GM19351 (cell line): ENCODE measurements around the gene SH2D5.
"Not testable (repeated sequence)": the region's sequence is repeated elsewhere in the genome, so short reads cannot be mapped to it uniquely, and the experiment has no call there.

ENCODE experiments used
- ATAC-seq: cut with Tn5 transposase; IDR thresholded peaks from one replicate; pipeline ENCODE4 v1.9.1; 2021; ENCODE audit warnings: mild to moderate bottlenecking, moderate library complexity; ENCODE audit not compliant: unreplicated experiment

SH2D5 gene

DNA sequence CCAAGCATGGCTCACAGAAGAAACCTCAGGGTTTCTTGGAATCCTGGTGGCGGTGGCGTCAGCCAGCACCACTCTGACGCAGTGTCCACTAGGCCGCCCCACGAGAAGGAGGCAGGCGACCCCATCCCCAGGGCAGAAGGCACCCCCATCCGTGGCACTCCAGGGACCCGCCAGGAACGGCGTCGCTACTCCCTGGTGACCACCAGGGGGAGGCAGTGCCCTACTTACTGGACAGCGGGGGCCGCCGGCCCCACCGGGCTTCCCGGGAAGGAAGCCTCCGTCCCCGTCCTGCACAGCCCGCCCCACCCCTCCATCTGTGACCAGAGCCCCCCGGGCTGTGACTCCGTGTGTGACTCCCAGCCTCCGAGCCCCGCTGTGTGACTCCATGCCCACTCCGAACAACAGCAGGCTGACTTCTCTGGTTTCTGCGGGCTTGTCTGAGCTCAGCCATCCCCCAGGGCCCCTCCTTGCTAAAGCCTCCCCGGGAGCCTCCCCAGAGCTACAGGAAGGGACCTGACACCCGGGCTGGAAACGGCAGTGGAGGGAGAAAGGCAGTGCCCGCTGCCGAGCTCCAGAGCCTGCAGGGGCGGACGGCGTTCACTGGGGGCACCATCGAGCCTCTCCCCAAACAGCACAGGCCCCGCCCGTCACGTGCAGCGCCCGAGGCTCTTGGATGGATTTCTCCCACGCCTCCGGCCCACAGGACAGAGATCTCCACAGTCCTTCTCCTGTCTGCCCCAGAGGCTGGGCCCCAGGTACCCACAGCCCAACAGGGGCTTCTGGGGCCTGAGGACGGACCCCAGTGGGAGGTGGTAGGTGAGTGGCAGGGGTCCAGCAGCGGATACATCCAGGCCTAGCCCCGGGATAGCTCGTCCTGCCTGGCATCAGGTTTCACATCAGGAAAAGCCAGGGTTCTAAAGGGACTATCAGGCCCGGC lies 35.8 kb downstream of the SH2D5 start:
- ATAC-seq, result peak; percentile 77

DNA sequence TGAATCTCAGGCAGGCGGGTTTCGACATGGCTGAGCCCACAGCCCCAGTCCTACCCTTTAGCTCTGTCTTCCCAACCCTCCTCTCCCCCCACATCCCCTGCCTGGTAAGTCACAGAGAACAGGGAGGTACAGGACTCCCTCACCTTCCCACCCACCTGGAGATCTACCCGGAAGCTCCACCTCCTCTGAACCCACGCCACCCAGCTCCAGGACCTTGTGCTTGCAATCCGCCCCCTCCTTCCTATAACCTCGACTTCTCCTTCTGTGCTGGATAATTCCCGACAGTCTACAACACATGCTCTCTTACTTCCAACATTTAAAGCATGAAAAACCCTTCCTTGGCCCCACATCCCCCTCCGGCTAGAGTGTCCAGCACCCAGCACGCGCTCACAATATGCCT lies 37.0 kb downstream of the SH2D5 start:
- no peak for ATAC-seq

DNA sequence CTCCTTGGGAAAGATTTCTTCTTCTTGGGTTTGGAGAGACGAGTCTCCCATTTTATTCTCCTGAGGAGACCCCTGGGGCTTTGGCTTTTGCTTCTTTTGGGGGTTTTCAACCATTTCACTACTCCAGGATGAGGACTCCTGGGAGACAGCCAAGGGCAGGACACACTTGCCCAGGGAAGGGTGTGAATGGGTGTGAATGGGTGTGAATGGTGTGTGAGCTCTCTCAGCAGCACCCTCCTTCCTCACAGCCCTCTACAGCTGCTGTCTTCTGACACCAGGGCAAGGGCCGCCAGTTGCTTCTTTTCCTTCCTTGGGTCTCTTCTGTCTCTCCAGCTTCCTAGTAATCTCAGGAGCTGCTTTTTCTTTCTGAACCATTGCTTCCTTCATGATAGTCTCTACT lies 38.9 kb downstream of the SH2D5 start:
- ATAC-seq, result no peak

DNA sequence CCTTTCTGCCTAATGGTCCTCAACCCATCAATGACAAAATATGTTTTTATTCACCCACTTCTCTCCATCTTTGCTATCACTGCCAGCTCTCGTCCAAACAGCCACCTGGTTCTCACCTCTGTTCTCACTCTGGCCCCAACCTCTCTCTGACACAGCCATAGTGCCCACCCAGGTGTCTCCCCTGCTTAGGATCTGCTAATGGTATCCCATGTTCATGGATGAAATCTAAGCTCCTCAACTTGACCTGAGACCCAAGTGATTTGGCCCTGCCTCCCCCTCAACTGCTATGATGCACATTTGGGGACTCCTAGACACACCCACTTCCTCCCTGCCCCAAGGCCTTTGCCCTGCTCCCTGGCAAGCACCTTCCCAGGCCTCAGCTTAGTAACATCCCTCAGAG lies 40.6 kb downstream of the SH2D5 start:
- no peak for ATAC-seq

DNA sequence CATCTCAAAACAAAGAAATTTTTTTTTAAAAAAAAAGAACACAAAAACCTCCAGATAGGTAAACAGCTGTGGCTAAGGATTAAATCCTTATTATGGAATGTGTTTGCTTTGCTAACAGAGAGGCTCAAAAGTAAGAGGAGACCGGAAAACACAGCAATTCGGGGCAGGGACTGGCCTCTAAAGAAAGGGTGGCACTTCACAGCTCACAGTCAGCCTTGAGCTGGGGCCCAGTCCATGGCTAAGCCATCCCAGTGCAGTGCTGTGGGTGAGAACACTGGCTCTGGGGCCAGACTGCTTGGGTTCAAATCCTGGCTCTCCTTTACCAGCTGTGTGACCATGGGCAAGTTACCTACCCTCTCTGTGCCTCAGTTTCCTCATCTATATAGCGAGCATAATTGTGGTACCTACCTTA lies 42.9 kb downstream of the SH2D5 start:
- ATAC-seq, result no peak

DNA sequence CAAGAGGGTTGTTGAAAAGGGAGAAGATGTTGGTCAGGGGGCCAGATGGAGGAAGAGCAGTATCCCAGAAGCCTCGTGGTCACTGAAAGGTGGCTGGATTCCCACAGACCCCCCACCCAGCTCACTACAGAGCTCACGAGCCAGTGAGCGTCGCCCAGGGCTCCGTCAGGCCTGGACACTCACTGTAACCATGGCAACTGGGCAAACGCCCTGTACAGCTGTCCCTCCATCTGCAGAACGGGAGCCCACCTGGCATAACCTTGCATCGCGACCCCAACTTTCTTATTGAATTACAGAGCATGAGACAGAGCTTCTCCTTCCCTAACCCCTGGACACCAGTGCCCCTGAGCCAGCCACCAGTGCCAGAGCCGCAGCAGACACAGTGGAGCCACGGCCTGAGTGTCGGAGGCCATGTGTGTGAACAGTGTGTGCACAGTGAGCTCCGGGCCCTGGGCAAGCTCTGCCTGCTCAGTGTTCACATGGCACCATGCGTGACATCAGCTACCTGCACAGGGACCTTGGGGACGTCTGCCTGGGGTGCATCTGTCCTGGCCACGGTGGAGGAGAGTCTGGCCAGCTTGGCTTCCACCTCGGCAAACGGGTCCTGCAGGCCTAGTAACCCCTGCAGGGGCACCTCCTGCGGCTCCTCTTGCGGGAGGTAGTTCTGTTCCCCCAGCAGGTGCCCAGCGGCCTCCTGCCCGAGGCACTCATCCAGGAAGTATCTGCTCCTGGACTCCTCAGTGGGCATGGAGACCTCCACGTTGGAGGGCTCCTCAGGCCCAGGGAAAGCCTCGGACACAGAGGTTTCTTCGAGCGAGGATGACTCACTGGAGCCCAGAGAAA lies 45.4 kb downstream of the SH2D5 start:
- ATAC-seq, result no peak

DNA sequence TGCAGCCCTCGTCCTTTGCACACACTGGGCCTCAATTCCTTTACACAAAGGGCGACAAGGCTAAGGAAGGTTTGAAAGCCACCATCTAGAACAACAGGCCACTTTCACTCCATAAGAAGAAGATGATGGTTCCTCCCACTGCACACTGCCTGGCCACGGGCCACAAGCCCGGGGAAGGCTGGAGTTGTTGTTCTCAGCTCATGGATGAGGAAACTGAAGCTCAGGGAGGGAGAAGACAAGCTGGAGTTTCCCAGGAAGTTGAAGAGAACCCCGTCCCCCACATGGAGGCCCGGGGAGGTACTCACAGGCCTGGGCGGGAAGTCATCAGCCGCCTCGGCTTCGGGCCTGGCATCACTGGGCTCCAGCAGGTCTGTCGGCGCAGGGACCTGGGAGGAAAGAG lies 46.8 kb downstream of the SH2D5 start:
- ATAC-seq, result no peak

DNA sequence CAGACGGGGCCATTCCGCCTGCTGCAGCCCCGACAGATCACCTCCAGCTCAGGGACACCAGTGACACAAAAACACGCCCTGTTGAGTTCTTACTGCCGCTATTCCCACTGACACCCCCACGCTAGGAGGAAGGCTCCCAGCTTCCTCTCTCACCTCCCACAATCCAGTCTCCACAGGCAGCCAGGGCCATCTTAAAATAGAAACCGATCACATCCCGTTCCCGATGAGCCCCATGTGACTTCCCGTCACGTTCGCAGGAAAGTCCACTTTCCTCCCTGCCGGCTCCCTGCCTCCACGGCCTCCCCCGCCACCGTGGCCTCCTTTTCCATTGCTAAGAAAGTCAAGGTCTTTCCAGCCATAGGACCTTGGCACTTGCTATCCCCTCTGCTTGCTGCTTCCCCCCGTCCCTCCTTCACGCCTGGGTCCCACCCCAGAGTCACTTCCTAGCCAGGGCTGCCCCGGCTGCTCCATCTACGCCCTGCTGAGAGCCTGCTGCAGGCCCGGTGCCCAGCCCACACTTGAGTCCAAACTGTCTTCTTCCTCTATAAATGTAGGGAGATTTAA lies 47.3 kb downstream of the SH2D5 start:
- ATAC-seq, result no peak

DNA sequence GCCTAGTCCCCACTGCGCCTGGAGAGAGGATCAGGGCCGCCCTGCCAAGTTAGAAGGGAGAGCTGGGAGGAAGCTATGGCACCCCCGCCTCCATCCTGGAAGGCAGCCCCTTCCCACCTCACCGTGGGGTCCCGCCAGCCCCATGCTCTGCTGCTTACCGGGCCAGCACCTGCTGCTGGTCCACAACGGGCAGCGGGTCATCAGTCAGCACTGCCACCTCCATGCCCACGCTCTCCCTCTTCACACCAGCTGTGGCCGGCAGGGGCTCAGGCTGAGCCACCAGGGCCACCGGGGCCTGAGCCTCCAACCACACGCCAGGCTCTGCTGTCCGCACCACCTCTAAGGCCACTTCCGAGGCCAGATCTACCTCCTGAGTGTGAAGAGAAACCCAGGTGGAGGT lies 47.9 kb downstream of the SH2D5 start:
- ATAC-seq, result no peak

DNA sequence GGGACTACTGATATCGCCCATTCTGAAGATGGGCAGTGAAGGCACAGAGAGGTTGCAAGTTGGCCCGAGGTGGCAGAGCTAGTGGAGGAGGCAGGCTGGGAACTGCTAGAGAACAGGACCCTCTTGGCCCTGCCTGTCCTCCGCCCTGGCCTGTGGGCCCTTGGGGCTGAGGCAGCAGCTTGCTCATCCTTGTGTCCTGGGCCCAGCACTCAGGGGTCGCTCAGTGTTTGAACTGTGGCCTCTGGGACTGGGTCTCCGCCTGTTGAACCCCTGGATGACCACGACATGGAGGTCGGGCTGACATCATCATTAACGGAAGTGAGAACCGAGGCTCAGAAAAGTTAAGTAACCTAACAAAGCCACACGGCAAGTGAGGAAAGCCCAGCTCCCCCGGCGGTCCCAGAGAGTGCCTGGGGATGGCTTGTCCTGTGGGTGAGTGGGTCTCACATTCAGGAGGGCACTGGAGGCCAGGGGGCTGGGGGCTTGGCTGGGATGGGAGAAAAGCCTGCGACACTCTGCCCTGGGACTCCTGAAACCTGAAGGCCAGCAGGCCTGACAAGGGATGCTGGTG lies 48.4 kb downstream of the SH2D5 start:
- ATAC-seq, result no peak

DNA sequence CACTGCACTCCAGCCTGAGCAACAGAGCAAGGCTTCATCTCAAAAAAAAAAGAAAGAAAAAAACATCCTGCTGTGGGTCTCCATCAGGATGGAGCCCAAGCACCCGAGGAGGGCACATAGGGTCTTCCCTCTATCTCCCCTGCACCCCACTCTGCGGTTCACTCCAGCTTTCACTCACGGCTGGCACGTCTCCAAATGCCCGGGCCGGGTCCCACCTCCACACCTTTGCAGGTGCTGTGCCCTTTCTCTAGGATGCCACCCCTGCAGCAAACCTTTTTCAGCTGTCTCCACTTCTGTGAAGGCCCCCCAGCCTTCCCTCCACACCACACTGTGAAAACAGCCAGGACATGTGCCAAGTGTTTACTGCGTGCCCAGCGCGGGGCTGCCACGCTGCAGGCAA lies 48.9 kb downstream of the SH2D5 start:
- no peak for ATAC-seq

DNA sequence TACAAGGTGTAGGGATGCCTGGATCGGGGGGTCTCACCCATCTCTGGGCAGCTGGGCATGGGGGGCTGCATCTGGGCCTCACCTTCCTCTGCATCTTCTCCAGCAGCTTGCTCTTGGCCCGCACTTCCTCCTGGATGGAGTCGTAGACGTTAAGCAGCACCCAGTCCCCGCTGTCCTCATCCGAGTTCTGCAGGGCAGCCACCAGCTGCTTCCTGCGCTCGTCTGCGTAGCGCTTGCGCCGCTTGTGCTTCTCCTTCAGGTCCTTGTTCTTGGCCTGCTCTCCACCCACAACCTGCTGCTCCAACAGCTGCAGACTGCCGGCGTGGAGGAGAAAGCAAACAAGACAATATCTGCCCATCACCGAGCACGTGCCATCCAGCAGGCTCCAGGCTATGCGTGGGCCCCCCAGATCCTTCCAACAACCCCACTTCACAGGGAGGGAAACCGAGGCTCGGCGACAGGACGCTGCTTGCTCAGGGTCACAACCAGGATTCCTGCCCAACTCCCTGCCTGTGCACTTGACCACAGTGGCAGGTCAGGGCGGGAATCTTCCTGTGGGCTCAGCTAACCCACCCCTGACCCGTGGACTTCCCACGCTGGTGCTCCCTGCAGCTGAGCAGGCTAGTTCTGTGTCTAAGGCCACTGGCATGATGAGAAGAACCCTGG lies 49.8 kb downstream of the SH2D5 start:
- no peak for ATAC-seq

DNA sequence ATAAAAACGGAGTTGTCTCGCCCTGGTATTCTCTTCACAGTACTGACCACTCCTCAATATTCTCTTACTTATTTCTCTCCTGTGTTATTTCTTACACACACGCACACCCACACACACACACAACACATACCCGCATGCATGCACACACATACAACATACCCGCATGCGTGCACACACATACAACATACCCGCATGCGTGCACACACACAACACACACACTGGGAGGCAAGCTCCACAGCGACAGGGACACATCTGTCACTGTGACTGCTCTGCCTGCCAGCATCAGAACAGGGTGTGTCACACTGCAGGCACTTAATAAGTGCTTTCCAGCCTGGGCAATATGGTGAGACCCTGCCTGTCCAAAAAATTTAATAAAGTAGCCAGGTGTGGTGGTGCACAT lies 50.5 kb downstream of the SH2D5 start:
- ATAC-seq, result no peak

DNA sequence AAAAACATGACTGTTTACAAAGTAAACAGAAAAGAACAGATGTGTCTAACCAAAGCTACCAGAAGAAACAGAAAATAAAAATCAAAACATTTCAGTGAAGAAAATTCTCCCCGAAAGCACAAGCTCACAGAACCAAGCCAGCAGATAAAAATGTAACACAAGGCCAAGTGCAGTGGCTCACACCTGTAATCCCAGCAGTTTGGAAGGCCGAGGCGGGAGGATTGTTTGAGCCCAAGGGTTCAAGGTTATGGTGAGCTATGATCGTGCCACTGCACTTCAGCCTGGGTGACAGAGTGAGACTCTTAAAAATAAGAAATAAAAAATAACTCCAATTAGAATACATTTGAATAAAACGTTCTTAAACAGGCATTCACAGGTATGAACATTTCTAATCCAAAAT lies 52.2 kb downstream of the SH2D5 start:
- no peak for ATAC-seq

DNA sequence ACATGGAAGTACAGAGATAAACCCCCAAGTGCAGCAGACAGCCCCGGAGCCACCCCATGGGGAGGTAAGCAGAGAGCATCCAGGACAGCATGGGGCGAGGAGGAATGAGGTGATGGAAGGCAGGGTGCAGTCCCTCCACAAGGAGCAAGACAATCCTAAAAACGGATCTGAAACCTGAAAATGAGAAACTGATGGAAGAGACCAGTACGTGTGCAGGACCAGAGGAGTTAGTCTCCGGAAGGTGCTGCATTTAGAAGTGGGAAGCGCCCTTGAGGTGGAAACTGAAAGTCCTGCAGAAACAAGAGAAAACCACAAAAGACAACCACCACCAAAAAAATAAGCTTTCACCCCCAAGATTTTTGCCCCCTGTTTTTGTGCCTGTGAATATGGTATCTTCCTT lies 53.9 kb downstream of the SH2D5 start:
- no peak for ATAC-seq

DNA sequence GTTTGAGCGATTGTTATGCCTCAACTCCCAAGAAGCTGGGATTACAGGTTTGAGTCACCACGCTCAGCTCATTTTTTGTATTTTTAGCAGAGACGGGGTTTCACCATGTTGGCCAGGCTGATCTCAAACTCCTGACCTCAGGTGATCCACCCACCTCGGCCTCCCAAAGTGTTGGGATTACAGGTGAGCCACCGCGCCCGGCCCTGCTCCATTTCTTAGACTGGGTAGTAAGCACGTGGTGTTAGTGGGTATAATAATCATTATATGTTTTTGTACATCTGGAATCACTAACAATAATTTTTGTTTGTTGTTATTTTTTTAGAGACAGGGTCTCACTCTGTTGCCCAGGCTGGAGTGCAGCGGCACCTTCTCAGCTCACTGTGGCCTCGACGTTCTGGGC lies 58.9 kb downstream of the SH2D5 start:
- ATAC-seq, result not testable (repeated sequence)

DNA sequence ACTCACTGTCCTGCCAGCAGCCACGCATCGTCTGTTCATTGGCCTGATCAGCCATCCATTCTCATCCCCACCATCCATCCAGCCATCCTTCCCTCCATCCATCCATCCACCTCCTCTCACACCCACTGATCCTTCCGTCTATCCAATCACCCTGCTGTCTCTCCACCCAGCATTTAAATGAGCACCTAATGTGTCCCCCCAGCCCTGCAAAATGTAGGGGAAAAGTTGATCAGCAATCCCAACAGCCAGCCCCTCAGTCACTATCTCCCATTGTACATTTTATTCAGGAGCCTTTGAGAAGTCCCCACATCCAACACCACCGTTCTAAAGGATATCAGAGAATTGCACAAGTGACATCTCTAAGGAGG lies 60.3 kb downstream of the SH2D5 start:
- no peak for ATAC-seq

DNA sequence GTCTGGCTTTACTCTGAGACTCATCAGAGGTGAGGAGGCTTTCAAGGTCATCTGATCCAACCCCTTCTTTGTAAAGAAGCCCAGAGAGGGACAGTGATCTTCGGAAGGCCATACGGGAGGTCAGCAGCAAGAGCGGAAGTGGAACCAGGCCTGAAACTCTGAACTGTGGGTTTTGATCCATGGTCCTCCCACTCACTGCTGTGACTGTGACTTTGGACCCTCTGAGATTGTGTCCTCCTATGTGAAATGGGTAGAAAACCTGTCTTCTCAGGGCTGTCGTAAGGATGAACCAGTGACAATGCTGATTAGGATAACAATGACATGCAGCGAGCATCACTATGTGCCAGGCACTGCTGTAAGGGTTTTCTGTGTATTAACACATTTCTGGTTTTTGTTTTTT lies 61.6 kb downstream of the SH2D5 start:
- no peak for ATAC-seq
